Epithelial cell of proximal tubule (primary cell): Measurements from ENCODE around the gene SPOCK1. TPM values are rescaled to one million over a fixed set of nuclear protein-coding genes. Genes with fewer than 3 reads are reported as not detected.
"Not testable (repeated sequence)": the region's sequence is repeated elsewhere in the genome, so short reads cannot be mapped to it uniquely, and the experiment has no call there.

Source experiments
- DNase-seq: peaks from one replicate; pipeline ENCODE4 v3.0.0-alpha.2; 2011; ENCODE audit warnings: low read depth
- H3K4me3 ChIP-seq: 2 replicates; pipeline ENCODE4 v1.5.1; 2011; ENCODE audit warnings: low read depth, mild to moderate bottlenecking, low read length
- CTCF ChIP-seq: conservative IDR thresholded peaks from 2 replicates; pipeline ENCODE4 v1.5.1; 2012; ENCODE audit warnings: low read depth, mild to moderate bottlenecking, low read length
- total RNA-seq: library from RNA; depleted of rRNA; stranded (reverse); fragments of >200 nt; gene quantifications from 2 replicates; pipeline ENCODE4 v1.2.3, GENCODE V29; 2015

Gene SPOCK1
- total RNA-seq, 1 donor from 2014 or later = 31.4 TPM

- no peak for TF ChIP-seq CTCF
- DNase-seq = no peak
- H3K4me3 ChIP-seq = no peak overlapping the region
Measured at GRCh38 chr5:137502632-137503031, 3.5 kb upstream of the SPOCK1 start.

DNA sequence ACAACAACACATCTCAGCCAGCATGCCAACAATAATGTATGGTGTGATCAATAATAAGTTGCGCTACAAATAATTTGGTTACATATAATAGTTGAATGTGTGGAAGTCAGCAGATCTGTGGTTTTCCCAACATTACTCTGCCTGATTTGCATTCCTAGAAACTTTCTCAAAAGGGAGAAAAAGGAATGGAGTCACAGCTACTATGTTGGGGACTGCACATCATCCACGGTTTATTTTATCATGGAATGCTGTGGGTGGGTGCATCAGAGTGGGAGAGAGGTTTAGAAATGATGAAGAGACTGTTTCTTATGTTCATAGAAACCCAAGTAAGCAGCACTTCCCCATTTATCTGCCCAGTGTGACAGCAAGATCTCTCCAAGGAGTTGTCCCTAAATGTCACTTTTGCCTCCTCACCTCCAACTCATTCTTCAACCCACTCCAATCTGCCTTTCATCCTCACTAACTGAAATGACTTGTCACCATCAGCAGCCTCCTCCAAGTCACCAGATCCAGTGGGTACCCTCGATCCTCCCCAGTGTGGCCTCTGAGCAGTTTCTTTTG is 2.8 kb upstream of the SPOCK1 start:
- H3K4me3 ChIP-seq = no peak overlapping the region
- TF ChIP-seq CTCF = no peak
- no peak for DNase-seq

DNA sequence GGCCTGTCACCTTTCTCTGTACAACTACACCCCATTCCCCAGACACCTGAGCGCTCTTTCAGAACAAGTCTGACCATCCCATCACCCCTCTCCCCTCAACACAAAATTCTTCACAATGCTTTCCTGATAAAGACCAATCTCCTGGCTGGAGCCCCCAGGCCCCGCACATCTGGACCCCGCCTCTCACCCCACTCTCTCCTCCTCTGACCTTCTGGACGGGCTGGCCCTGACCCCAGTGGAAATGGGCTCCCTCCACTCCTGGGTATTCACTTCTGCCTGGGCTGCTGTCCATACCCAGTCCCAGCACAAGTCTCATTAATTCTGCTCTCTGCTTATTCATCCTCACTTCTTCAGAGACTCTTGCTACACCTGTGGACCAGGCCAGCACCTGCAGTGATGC is 2.1 kb upstream of the SPOCK1 start:
- DNase-seq = no peak
- no peak overlapping the region for H3K4me3 ChIP-seq
- TF ChIP-seq CTCF = no peak

DNA sequence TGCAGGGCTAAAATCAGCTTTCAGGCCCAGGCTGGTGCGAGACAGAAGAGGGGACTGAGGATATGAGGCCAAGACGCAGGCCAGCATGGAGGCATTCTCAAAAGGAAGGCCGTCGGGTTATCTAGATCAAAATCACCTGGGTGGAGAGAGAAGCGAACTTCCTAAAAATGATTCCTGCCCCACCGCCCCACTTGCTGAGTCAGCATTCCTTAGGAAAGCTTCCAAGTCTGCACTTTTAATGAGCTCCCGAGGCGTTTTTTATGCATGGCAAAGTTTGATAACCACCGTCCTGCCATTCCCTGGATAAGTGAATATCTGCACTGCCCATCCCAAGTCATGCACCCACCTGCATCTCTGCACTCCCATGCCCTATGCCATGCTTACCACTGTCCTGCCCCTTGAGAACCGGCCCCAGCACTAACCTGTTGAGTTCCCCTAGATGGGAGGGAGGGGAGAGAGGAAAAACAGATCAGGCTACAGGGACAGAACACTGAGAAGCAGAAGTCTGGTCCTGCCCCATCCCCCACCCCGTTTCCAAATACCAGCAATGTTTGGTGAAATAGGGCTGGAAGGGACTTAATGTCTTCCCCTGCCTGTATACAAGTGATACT is 1.6 kb upstream of the SPOCK1 start:
- no peak overlapping the region for H3K4me3 ChIP-seq
- no peak for DNase-seq
- TF ChIP-seq CTCF = no peak

DNA sequence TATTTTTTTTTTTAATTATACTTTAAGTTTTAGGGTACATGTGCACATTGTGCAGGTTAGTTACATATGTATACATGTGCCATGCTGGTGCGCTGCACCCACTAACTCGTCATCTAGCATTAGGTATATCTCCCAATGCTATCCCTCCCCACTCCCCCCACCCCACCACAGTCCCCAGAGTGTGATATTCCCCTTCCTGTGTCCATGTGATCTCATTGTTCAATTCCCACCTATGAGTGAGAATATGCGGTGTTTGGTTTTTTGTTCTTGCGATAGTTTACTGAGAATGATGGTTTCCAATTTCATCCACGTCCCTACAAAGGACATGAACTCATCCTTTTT is 351 bp upstream of the SPOCK1 start:
- not testable (repeated sequence) for DNase-seq, H3K4me3 ChIP-seq

DNA sequence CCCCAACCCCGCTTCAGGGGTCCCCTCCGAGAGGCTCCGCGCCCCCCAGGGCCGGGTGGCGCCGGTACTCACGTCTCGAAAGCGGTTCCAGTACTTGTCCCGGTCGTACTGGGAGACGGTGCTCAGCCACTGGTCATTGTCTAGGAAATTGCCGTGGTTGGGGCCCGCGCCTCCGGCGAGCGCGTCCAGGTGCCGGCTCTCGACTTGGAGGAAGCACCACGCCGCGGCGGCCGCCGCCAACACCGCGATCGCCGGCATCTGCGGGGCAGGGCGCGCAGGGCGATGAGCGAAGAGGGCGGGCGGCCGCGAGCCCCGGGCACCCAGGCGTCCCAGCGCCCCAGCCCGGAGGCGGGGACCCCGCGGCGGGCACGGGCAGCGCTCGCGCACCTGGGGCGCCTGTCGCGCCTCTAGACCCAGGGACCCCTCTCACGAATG is 808 bp downstream of the SPOCK1 start:
- no peak for TF ChIP-seq CTCF
- DNase-seq = no peak
- peak overlapping the region; percentile 82 for H3K4me3 ChIP-seq

- H3K4me3 ChIP-seq = peak overlapping the region; percentile 82
- TF ChIP-seq CTCF = peak; percentile 53
- DNase-seq = no peak
Measured at GRCh38 chr5:137497396-137498290, 1.5 kb downstream of the SPOCK1 start.
